IMR-90 (cell line): ENCODE measurements around the gene ST8SIA2. TPM values are rescaled to one million over a fixed set of nuclear protein-coding genes. Genes with fewer than 3 reads are reported as not detected.

Experiments used
- ATAC-seq: fragments of 200-7000 bp; cut with Tn5 transposase; 2 replicates; pipeline ENCODE4 v1.9.1; 2020; ENCODE audit warnings: low read depth, mild to moderate bottlenecking, moderate library complexity
- BruUV-seq: library from RNA; stranded (reverse); fragments of 400-500 nt; replicated peaks from 2 replicates; lab custom pipeline; 2021; lab: Mats Ljungman, UMichigan
- CTCF ChIA-PET: fragments of 300-600 bp; formaldehyde crosslinking; extraction: SDS; loops from one replicate; lab custom pipeline; 2021; ENCODE audit warnings: antibody characterized with exemption; lab: Yijun Ruan, JAX
- POLR2A ChIA-PET: fragments of 300-600 bp; sonication (Branson Sonifier 250); formaldehyde crosslinking; loops from one replicate; lab custom pipeline; 2022; ENCODE audit warnings: antibody characterized with exemption; ENCODE audit not compliant: unreplicated experiment; lab: Charles Lee
- DNase-seq: peaks from one replicate; pipeline ENCODE4 v3.0.0; 2013
- H2AFZ ChIP-seq: replicated peaks from 2 replicates; pipeline ENCODE3; 2013; ENCODE audit warnings: low read length, mild to moderate bottlenecking; ENCODE audit not compliant: poor library complexity
- H2AK5ac ChIP-seq: 2 replicates; pipeline ENCODE4 v1.6.1; 2013; ENCODE audit warnings: low read depth, low read length, inconsistent platforms
- H2AK9ac ChIP-seq: replicated peaks from 2 replicates; pipeline ENCODE3; 2013; ENCODE audit warnings: mild to moderate bottlenecking, low read depth, low read length, moderate library complexity; ENCODE audit not compliant: poor library complexity
- H2BK120ac ChIP-seq: 2 replicates; pipeline ENCODE4 v1.6.1; 2013; ENCODE audit warnings: low read depth, low read length, inconsistent platforms
- H2BK15ac ChIP-seq: 3 replicates; pipeline ENCODE4 v1.6.1; 2013; ENCODE audit warnings: low read depth, low read length, inconsistent platforms
- H2BK20ac ChIP-seq: 2 replicates; pipeline ENCODE4 v1.6.1; 2013; ENCODE audit warnings: low read depth, mild to moderate bottlenecking, inconsistent platforms, low read length, moderate library complexity
- H2BK5ac ChIP-seq: 2 replicates; pipeline ENCODE4 v1.6.1; 2013; ENCODE audit warnings: mild to moderate bottlenecking, low read depth, low read length, inconsistent platforms; ENCODE audit not compliant: poor library complexity, severe bottlenecking
- H3K14ac ChIP-seq: replicated peaks from 2 replicates; pipeline ENCODE4 v1.6.1; 2013; ENCODE audit warnings: low read depth, low read length, inconsistent platforms
- H3K18ac ChIP-seq: 2 replicates; pipeline ENCODE4 v1.6.1; 2013; ENCODE audit warnings: low read depth, low read length, control low read depth
- H3K23ac ChIP-seq: 2 replicates; pipeline ENCODE4 v1.6.1; 2013; ENCODE audit warnings: low read depth, low read length, inconsistent platforms
- H3K27ac ChIP-seq: 2 replicates; pipeline ENCODE4 v1.5.1; 2013; ENCODE audit warnings: mild to moderate bottlenecking, control low read depth, low read length; ENCODE audit not compliant: insufficient read depth
- H3K27me3 ChIP-seq: 2 replicates; pipeline ENCODE4 v1.6.1; 2013; ENCODE audit warnings: low read length; ENCODE audit not compliant: control insufficient read depth, insufficient read depth
- H3K36me3 ChIP-seq: 2 replicates; pipeline ENCODE4 v1.6.1; 2013; ENCODE audit warnings: low read length, mixed read lengths; ENCODE audit not compliant: control insufficient read depth, insufficient read depth
- H3K4ac ChIP-seq: 2 replicates; pipeline ENCODE4 v1.6.1; 2013; ENCODE audit warnings: low read depth, low read length, inconsistent platforms
- H3K4me1 ChIP-seq: 2 replicates; pipeline ENCODE4 v1.6.1; 2013; ENCODE audit warnings: low read length, mixed read lengths; ENCODE audit not compliant: control insufficient read depth, insufficient read depth
- H3K4me2 ChIP-seq: 2 replicates; pipeline ENCODE4 v1.6.1; 2013; ENCODE audit warnings: low read depth, mild to moderate bottlenecking, control low read depth, low read length, moderate library complexity
- H3K4me3 ChIP-seq: 2 replicates; pipeline ENCODE4 v1.5.1; 2013; ENCODE audit warnings: low read depth, mild to moderate bottlenecking, control low read depth, low read length, moderate library complexity; ENCODE audit not compliant: insufficient read depth
- H3K56ac ChIP-seq: 2 replicates; pipeline ENCODE4 v1.6.1; 2013; ENCODE audit warnings: low read length, inconsistent platforms; ENCODE audit not compliant: insufficient read depth; ENCODE audit errors: extremely low read depth
- H3K79me1 ChIP-seq, 2 experiments: 2 replicates each; pipeline ENCODE4 v1.6.1; 2013; ENCODE audit warnings: low read length in 2 of 2, inconsistent platforms in 1 of 2, low read depth in 1 of 2
- H3K9ac ChIP-seq: 2 replicates; pipeline ENCODE4 v1.6.1; 2013; ENCODE audit warnings: low read depth, low read length, control low read depth
- H3K9me1 ChIP-seq: 2 replicates; pipeline ENCODE4 v1.6.1; 2013; ENCODE audit warnings: low read length, inconsistent platforms; ENCODE audit not compliant: insufficient read depth
- H3K9me3 ChIP-seq: 2 replicates; pipeline ENCODE4 v1.6.1; 2013; ENCODE audit warnings: low read length; ENCODE audit not compliant: control insufficient read depth, insufficient read depth
- H4K20me1 ChIP-seq: 2 replicates; pipeline ENCODE4 v1.6.1; 2013; ENCODE audit warnings: low read length, inconsistent platforms; ENCODE audit not compliant: insufficient read depth
- H4K5ac ChIP-seq: 2 replicates; pipeline ENCODE4 v1.6.1; 2013; ENCODE audit warnings: mild to moderate bottlenecking, low read depth, low read length, control low read depth
- H4K8ac ChIP-seq, 2 experiments: 2 replicates each; pipeline ENCODE4 v1.6.1; 2013; ENCODE audit warnings: low read depth in 2 of 2, low read length in 2 of 2, control low read depth in 1 of 2, inconsistent platforms in 1 of 2
- H4K91ac ChIP-seq: 2 replicates; pipeline ENCODE4 v1.6.1; 2013; ENCODE audit warnings: low read depth, low read length, inconsistent platforms; ENCODE audit not compliant: insufficient read depth
- BHLHE40 ChIP-seq: fragments of 150-350 bp; IDR thresholded peaks from 2 replicates; pipeline ENCODE4 v1.6.1; 2016; ENCODE audit warnings: mild to moderate bottlenecking, low read depth, low read length
- CEBPB ChIP-seq: IDR thresholded peaks from 2 replicates; pipeline ENCODE4 v1.6.1; 2012; ENCODE audit warnings: low read depth, low read length, improper control_type of control experiment
- CHD1 ChIP-seq: IDR thresholded peaks from 2 replicates; pipeline ENCODE4 v1.6.1; 2012; ENCODE audit warnings: low read depth, low read length, improper control_type of control experiment
- FOS ChIP-seq: fragments of 150-350 bp; IDR thresholded peaks from 2 replicates; pipeline ENCODE4 v1.6.1; 2016; ENCODE audit warnings: low read depth, low read length
- MAFK ChIP-seq: IDR thresholded peaks from 2 replicates; pipeline ENCODE4 v1.6.1; 2012; ENCODE audit warnings: low read depth, low read length, improper control_type of control experiment
- MAZ ChIP-seq: IDR thresholded peaks from 2 replicates; pipeline ENCODE4 v1.6.1; 2012; ENCODE audit warnings: low read depth, mild to moderate bottlenecking, low read length, improper control_type of control experiment, moderate library complexity, borderline replicate concordance
- MXI1 ChIP-seq: IDR thresholded peaks from 2 replicates; pipeline ENCODE4 v1.6.1; 2012; ENCODE audit warnings: low read depth, mild to moderate bottlenecking, low read length, moderate library complexity, borderline replicate concordance
- NFE2L2 ChIP-seq: fragments of 150-350 bp; IDR thresholded peaks from 2 replicates; pipeline ENCODE4 v1.6.1; 2016; ENCODE audit warnings: low read depth, mild to moderate bottlenecking, low read length
- POLR2A ChIP-seq: IDR thresholded peaks from 2 replicates; pipeline ENCODE4 v1.6.1; 2012; ENCODE audit warnings: mild to moderate bottlenecking, low read depth, low read length
- RAD21 ChIP-seq: IDR thresholded peaks from 2 replicates; pipeline ENCODE4 v1.6.1; 2012; ENCODE audit warnings: low read length, improper control_type of control experiment
- RCOR1 ChIP-seq: IDR thresholded peaks from 2 replicates; pipeline ENCODE4 v1.6.1; 2012; ENCODE audit warnings: mild to moderate bottlenecking, low read length, improper control_type of control experiment; ENCODE audit not compliant: insufficient replicate concordance
- RFX5 ChIP-seq: IDR thresholded peaks from 2 replicates; pipeline ENCODE4 v1.8.0; 2012; ENCODE audit warnings: low read depth, mild to moderate bottlenecking, low read length, moderate library complexity
- SMC3 ChIP-seq: fragments of 150-350 bp; IDR thresholded peaks from 2 replicates; pipeline ENCODE4 v1.6.1; 2016; ENCODE audit warnings: low read depth, mild to moderate bottlenecking, antibody characterized with exemption, low read length, moderate library complexity
- WGBS, 2 experiments: methylation state at CpG; one replicate each; pipeline versions ENCODE4 v1.1.5 to v1.1.7; 2013; ENCODE audit warnings: missing lambda C conversion rate in 2 of 2; ENCODE audit not compliant: insufficient read length in 1 of 2; ENCODE audit errors: extremely low coverage in 2 of 2; 5-methylcytosine and 5-hydroxymethylcytosine counted together
- dilution Hi-C: fragments of 300-500 bp; cut with HindIII; formaldehyde crosslinking; loops from one replicate; pipeline ENCODE4 v1.14.3; 2018; ENCODE audit warnings: low sequenced_read_pairs; ENCODE audit not compliant: unreplicated experiment
- in situ Hi-C: fragments of 300-500 bp; cut with MboI; formaldehyde crosslinking; loops from 3 replicates; pipeline ENCODE4 v1.14.3; 2019; ENCODE audit warnings: low sequenced_read_pairs, inconsistent platforms, mixed read lengths
- intact Hi-C: fragments of 100-400 bp; cut with micrococcal nuclease; formaldehyde crosslinking; loops from 2 replicates; pipeline ENCODE4 v1.10.0; 2022
- polyA plus RNA-seq, 3 experiments: library from polyadenylated mRNA; depleted of rRNA; stranded (reverse); fragments of >200 nt; gene quantifications; 2 replicates each; pipeline ENCODE4 v1.2.3, GENCODE V29; 2012; ENCODE audit warnings: low replicate concordance in 1 of 3
- total RNA-seq: library from RNA; depleted of rRNA; stranded (reverse); fragments of >200 nt; gene quantifications from 2 replicates; pipeline ENCODE4 v1.2.3, GENCODE V29; 2012
- TF ChIP-seq, protein P1 (sequence below): fragments of 150-350 bp; IDR thresholded peaks from 2 replicates; pipeline ENCODE4 v1.6.1; 2016; ENCODE audit warnings: low read depth, mild to moderate bottlenecking, low read length, moderate library complexity, borderline replicate concordance
- TF ChIP-seq, protein P2 (sequence below): fragments of 150-350 bp; IDR thresholded peaks from 2 replicates; pipeline ENCODE4 v1.6.1; 2017; ENCODE audit warnings: mild to moderate bottlenecking, antibody characterized with exemption, low read length, low read depth
- TF ChIP-seq, protein P3 (sequence below): conservative IDR thresholded peaks from 2 replicates; pipeline ENCODE4 v1.5.1; 2012; ENCODE audit warnings: mild to moderate bottlenecking, low read depth, low read length, improper control_type of control experiment

Gene ST8SIA2
- total and polyA plus RNA-seq, 2 of the 4 experiments (the other 2 are of a cell fraction): not detected

- no peaks in the 10 kb centered on the region for H3K36me3 ChIP-seq
- in situ Hi-C loops: no loop called here
- H4K20me1 ChIP-seq: no peaks in the 10 kb centered on the region
- H3K18ac ChIP-seq: no peak overlapping the region
- H2BK15ac ChIP-seq: no peak overlapping the region
- DNase-seq (no peak), ATAC-seq (no peak)
- no peak overlapping the region for H3K14ac ChIP-seq
- no peaks in the 10 kb centered on the region for H3K27me3 ChIP-seq
- H3K9ac ChIP-seq: no peak overlapping the region
- no peak overlapping the region for H4K91ac ChIP-seq
- no peak overlapping the region for H2BK20ac ChIP-seq
- no peak overlapping the region for H3K4me3 ChIP-seq
- no peak overlapping the region for H3K4me2 ChIP-seq
- H2AK9ac ChIP-seq: no peak overlapping the region
- no peak overlapping the region for H4K8ac ChIP-seq
- BruUV-seq: no TSS peak
- H3K4me1 ChIP-seq: no peaks in the 10 kb centered on the region
- 62% methylated on average over 5 of the region's 9 CpGs; no CpG with 5 or more reads in 1 of the 2 experiments for WGBS, 2 experiments
- no peak overlapping the region for H2BK120ac ChIP-seq
- H2BK5ac ChIP-seq: no peak overlapping the region
- no peak overlapping the region for H3K23ac ChIP-seq
- dilution Hi-C loops: no loop called here
- H4K5ac ChIP-seq: no peak overlapping the region
- H2AFZ ChIP-seq: no peak overlapping the region
- H3K27ac ChIP-seq: no peak overlapping the region
- H3K79me1 ChIP-seq: no peaks in the 10 kb centered on the region
- no peaks in the 10 kb centered on the region for H3K9me1 ChIP-seq
- 0 out of 2 replicates have a peak, but pooled peaks cover 3% of the 10 kb centered on the region for H3K9me3 ChIP-seq
- no peak overlapping the region for H3K4ac ChIP-seq
- no peak overlapping the region for H2AK5ac ChIP-seq
- no peak overlapping the region for H3K56ac ChIP-seq
- no peak for TF ChIP-seq RFX5
- no peak for TF ChIP-seq RAD21
- no peak for TF ChIP-seq POLR2A
- TF ChIP-seq MAFK: no peak
- TF ChIP-seq MXI1: no peak
- no peak for TF ChIP-seq CEBPB
- TF ChIP-seq, protein P1, sequence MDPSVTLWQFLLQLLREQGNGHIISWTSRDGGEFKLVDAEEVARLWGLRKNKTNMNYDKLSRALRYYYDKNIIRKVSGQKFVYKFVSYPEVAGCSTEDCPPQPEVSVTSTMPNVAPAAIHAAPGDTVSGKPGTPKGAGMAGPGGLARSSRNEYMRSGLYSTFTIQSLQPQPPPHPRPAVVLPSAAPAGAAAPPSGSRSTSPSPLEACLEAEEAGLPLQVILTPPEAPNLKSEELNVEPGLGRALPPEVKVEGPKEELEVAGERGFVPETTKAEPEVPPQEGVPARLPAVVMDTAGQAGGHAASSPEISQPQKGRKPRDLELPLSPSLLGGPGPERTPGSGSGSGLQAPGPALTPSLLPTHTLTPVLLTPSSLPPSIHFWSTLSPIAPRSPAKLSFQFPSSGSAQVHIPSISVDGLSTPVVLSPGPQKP: no peak
- no peak for TF ChIP-seq CHD1
- TF ChIP-seq BHLHE40: no peak
- TF ChIP-seq, protein P2, sequence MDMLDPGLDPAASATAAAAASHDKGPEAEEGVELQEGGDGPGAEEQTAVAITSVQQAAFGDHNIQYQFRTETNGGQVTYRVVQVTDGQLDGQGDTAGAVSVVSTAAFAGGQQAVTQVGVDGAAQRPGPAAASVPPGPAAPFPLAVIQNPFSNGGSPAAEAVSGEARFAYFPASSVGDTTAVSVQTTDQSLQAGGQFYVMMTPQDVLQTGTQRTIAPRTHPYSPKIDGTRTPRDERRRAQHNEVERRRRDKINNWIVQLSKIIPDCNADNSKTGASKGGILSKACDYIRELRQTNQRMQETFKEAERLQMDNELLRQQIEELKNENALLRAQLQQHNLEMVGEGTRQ: no peak
- no peak for TF ChIP-seq FOS
- TF ChIP-seq, protein P3, sequence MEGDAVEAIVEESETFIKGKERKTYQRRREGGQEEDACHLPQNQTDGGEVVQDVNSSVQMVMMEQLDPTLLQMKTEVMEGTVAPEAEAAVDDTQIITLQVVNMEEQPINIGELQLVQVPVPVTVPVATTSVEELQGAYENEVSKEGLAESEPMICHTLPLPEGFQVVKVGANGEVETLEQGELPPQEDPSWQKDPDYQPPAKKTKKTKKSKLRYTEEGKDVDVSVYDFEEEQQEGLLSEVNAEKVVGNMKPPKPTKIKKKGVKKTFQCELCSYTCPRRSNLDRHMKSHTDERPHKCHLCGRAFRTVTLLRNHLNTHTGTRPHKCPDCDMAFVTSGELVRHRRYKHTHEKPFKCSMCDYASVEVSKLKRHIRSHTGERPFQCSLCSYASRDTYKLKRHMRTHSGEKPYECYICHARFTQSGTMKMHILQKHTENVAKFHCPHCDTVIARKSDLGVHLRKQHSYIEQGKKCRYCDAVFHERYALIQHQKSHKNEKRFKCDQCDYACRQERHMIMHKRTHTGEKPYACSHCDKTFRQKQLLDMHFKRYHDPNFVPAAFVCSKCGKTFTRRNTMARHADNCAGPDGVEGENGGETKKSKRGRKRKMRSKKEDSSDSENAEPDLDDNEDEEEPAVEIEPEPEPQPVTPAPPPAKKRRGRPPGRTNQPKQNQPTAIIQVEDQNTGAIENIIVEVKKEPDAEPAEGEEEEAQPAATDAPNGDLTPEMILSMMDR: no peak
- TF ChIP-seq RCOR1: no peak
- TF ChIP-seq MAZ: no peak
- TF ChIP-seq SMC3: no peak
- no peak for TF ChIP-seq NFE2L2
- CTCF ChIA-PET: no interaction called here
- POLR2A ChIA-PET: no interaction called here
- intact Hi-C loops: no loop called here
Observed at GRCh38 chr15:92415639-92416297, 22.1 kb downstream of the ST8SIA2 start.
